NCI-H1092 (cell line): ENCODE data around the gene SCUBE1.

Source experiments
- DNase-seq: peaks from one replicate; lab custom pipeline; 2025; lab: John Stamatoyannopoulos, UW

SCUBE1 gene

DNA sequence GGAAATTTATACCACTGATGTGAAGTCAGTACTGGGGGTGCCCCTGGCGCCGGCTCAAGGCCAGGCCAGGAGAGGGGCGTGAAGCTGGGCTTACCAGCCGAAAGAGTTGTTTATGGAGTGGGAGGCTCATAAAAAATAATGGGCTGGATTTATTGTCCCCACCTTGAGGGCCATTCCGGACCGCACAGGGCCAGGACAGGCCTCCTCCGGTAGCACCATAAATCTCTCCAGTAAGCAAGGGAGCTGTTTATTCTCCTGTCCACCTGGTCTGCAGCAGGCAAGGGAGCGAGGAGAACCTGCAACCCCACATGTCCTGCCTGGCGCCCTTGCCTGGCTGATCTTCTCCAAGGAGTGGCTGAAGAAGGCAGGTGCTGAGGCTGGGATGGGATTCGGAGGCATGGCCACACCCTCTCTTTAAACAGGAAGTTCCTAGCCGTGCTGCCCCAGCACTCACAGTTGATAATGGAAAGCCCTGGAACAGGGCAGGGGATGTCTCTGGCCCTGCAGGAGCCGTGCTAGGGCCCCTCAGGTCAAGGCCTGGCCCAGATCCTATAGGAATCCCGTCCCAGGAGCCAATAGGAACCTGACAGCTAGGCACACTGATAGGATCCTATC, 65.1 kb downstream of the SCUBE1 start:
- DNase-seq, result no peak

DNA sequence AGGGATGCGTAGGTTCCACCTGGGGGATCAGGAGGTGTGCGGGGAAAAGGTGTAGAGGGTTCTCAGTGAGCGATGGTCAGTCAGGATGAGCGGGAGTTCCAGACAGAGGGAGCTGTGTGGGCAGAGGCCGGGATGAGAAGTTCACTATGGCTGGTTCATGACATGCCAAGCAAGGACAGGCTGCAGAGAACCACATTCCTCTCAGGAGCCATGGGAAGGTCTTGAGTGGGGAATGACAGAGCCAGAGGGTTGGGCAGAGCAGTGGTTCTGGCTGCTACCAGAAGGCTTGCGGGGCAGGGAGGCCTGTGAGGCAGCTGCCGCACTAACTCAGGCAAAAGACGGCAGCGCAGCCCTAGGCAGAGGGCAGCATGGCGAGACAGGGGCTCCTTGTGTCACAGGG, 66.1 kb downstream of the SCUBE1 start:
- no peak for DNase-seq

DNA sequence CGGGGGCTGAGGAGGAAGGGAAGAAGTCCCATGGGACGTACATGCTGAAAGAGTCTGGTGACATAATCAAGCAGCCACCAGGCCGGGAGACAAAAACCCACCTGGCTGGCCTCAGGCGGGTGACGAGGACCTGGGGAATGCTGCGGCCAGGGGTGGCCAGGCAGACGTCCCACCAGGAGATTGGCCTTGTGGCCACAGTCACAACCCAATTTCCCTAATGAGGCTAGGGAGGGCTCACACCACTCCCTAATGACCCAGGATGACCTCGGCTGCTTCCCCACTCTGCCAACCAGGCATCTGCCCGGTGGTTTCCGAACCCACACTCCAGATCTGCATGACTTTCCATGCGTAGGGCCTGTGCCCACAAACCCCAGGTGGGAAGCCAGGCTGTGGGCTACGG, 66.9 kb downstream of the SCUBE1 start:
- DNase-seq, result no peak

DNA sequence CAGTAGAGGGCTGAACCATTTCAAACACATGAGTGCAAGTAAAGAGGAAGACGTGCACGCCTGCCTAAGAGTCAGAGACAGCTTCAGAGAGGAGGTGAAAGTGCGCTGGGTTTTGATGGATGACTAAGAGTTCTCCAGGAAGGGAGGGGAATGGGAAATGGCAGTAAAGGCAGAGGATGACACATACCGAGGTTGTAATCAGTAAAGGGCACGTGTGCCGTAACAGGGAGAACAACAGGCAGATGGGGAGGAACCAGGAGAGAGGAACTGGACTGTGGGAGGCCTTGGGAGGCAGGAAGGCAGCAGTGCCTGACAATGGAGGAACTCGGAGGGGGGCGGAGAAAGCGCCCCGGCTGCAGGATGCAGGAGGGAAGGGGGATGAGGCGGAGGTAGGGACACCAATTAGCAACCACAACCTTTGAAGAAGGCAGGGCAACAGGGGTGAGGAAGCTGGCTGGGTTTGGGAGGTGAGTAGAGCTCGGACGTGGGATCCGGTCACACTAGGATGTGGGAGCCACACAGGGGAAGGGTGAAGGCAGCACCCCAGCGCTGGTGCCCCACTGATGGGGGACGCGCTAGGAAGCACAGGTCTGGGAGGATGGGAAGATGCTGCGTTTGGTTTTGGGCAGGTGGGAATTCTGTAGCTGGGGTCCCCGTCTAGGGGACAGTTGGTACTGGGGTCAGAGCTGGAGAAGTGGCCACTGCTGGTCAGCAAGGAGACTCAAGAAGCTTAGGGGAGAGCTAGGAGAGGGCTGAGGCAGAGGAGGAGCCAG, 67.4 kb downstream of the SCUBE1 start:
- no peak for DNase-seq

DNA sequence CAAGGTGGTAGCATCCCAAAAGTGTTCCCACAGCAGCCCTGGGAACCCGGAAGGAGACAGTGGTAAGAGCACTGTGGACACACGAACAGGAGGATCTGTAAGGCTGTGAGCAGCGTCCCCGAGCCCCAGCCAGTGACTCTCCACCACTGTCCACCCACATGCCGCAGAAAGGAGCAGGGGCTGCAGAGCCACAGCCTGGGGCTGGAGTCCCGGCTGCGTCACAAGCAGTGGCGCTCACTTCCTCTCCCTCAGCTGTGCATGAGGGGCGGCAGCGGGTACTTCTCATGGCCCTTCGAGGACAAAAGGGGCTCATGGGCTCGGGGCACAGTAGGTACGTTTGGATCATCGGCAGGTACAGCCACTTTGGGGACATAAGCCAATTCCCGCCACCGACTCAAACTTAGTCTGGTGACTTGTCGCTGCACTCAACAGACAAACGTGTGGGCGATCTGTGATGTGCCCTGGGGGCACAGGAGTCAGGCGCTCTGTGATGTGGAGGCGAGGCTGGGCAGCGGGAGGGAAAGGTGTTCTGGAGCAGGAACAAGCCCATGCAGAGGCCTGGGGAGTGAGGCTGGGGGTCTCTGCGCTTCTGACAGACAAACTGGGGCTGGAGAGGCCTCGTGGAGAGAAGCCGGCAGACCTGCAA, 68.5 kb downstream of the SCUBE1 start:
- no peak for DNase-seq

DNA sequence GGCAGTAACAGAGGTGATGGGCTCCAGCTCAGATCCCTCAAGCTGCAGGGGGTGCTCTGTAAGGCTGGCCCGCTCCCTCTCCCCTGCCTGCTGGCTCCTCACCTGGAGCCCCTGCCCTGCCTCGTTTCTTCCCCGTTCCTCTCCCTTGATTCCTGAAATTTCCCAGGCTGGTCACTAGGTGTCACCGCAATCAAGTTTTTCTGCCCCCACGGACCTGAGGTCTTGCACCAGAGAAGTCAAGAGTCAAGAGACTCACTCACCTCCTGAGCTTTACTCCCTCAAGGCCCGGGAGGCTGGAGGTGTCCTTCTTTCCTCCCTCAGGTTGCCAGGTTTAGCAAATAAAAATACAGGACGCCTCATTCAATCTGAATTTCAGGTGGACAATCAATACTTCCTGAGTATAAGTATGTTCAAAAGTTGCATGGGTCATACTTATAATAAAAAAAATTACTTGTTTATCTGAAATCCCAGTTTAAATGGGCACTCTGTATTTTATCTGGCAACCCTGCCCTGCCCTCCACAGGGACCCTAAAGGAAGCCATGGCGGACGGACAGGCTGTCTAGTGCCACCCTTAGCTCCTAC, 69.2 kb downstream of the SCUBE1 start:
- DNase-seq, result no peak

DNA sequence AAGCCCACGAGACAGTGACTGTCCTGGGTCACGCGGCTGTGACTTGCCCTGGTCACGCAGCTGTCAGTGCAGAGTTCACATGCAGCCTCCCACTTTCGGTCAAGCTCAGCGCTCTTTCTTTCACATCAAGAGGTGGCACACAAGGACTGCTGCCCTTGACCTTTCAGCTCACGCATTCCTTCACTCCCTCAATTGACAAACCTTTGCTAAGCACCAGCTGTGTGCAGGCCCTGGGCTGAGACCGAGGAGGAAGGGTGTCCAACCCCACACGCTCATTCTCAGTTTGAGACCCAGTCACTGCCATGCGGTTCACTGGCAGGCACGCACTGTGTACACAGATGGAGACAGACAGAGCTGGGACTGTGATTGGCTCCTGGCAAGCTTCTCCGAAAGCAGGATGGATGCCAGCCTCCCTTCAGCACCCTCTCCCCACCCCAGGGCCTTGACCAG, 70.3 kb downstream of the SCUBE1 start:
- no peak for DNase-seq

DNA sequence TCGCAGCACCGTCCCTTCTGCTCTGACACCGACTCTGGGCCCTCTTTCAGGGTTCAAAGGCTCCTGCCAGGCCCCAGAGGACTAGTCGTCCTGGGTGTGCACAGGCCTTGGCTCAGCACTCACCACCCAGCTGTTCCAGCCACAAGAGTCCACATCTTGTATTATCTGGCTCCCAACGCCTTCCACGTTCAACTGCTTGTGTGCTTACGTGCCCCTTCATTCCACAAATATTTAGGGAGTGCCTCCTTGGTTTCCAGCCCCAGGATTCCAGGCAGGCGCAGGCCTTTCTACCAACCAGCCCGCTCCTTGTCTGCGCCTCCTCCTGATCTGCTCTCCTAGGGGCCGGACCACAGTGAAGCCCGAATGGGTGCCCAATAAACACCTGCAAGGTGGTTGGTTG, 70.9 kb downstream of the SCUBE1 start:
- no peak for DNase-seq

DNA sequence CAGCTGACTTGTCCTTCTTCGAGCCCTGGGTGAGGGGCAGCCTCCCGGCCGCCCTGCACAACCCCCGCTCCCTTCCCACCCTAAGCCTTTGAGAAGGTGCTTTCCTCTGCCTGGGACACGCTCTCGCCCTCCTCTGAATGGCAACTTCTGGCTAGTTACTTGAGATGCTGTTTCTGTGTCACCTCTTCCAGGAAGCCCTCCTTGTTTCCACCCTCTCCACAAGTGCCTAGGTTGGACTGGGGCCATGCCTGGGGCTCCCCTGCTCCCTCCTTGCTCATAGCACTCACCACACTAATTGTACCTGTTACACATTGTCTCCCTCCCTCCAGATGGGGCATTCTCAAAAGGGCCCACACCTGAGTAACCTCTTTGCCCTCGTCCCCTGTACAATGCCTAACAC, 72.2 kb downstream of the SCUBE1 start:
- DNase-seq, result no peak

DNA sequence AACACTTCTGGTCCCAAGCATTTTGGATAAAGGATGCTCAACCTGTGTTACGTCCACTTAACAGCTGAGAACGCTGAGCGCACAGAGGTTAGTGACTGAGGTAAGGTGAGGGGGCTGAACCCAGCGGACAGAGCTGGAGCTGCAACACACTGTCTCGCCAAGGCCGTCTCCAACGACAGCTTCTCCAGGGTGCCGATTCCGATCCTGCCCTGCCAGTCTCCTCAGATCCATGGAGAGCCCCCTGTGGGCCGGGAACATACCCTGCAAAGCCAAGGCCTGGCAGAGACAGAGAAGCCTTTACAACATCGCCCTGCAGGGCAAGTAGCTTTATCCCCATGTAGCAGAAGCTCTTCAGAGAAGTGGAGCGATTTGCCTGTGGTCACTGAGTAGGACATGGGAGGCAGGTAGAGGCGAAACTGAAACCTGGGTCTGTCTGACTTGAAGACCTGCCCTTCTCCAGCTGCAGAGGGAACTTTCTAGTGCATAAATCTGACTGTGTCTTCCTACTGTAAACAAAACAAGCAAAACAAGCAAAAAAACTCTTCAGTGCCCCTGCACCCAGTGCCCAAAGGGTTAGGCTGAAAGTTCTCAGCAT, 72.8 kb downstream of the SCUBE1 start:
- DNase-seq, result no peak

DNA sequence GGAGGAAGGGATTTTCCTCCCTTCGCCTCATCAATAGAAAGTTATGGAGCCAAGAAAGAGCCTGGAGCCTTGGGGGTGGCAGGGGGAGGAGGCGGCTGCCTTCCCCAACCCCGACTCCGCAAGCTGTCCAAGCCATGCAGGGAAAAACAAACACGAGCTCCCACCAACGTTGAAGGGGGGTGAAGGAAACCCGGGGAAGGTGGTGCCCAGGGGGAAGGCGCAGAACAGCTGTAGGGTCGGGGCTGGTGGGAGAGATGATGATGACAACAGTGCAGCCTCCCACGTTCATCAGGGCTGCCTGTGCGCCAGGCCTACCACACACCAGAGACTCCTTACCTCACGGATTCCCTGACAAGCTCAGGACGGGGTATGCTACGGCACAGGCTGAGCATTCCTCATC, 73.5 kb downstream of the SCUBE1 start:
- no peak for DNase-seq

DNA sequence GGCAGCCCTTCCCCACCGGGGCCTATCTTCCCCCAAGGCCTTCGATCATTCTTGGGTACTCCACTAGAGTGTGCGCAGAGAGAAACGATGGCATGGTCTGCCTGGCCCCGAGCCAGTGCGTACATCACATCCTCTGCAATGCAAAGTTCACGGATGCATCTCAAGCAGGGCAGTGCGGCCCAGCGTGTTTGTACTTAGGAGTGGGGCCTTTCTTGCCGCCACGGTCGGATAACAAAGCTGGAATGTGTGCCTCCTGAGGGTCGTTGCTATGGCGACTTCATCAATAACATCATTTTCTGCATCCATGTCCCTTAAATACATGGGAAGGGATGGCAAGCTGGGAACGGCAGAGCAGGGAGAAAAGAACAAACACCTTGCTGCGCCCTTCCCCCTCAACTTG, 73.9 kb downstream of the SCUBE1 start:
- DNase-seq, result no peak

DNA sequence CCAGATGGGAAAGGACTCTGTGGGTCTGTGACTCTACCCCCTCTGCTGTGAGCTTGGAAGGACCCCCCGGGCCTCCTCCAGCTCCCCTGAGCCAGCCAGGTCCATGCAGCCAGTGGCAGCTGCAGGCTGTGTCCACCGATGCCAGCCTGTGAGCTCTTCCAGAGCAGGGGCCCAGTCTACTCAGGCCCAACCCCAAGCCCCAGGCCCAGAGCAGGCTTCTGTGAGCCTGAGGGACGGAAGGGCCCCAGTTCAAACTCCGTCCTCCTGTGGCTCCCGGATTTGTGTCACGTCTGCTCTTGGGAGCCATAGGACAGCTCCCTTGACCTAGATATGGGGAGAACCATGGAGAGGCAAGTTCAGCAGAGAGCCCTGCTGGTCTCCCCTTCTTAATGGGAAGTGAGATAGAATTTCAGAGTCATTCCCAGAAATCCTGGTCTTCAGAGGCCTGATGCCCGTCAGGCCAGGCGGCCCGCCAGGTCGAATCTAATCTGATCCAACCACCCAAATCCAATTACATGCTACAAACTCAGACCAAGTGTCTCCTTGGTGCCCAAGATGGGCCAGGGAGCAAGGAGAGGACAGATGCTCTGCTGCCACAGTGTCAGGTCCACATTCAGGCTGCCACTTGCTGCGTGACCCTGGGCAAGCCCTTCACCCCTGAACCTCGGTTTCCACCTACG, 75.1 kb downstream of the SCUBE1 start:
- no peak for DNase-seq

DNA sequence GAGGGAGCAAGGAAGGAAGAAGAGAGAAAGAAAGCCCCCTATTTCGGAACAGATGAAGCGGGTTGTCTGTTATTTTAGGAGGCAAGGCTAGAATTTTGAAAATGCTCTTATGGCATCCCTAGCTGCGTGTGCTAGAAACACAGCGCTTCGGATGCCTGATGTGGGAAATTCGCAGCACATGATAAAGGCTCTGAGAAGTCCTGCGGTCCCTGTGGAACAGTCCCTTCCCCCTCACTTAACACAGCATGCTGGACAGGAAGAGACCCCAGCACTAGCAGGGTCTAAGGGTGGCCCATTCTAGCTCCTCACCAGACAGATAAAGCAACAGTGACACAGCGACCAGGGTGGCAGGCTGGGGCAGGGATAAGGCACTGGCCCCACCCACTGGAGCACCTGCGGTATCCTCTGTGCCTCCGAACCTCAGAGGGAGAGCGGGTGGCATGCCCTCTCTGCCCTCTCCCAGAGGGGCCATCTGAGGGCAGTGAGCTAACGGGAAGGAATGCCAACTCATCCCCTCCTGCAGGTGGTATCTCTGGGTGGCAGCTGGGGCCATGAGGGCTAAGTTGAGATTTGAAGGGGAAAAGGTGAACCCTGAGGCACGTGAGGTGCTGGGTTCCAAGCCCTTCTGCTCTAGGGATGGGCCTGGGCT, 75.7 kb downstream of the SCUBE1 start:
- no peak for DNase-seq

DNA sequence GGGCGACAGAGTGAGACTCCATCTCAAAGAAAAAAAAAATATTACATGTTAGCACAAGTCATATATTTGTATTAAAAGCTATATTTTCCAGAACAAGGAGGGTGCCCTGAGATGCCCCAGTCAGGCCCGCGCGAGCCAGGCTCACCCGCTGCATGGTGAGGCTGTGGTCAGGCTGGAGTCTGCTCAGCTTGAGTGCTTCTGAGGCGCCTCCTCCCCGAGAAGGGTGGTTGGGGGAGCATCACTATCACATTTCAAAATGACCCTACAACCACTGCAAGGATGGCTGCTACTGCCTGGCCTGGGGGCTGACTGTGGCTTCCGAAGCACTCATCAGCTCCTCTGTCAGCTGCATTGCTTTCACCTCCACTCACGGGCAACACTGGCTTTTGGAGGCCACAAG, 77.1 kb downstream of the SCUBE1 start:
- DNase-seq, result no peak

DNA sequence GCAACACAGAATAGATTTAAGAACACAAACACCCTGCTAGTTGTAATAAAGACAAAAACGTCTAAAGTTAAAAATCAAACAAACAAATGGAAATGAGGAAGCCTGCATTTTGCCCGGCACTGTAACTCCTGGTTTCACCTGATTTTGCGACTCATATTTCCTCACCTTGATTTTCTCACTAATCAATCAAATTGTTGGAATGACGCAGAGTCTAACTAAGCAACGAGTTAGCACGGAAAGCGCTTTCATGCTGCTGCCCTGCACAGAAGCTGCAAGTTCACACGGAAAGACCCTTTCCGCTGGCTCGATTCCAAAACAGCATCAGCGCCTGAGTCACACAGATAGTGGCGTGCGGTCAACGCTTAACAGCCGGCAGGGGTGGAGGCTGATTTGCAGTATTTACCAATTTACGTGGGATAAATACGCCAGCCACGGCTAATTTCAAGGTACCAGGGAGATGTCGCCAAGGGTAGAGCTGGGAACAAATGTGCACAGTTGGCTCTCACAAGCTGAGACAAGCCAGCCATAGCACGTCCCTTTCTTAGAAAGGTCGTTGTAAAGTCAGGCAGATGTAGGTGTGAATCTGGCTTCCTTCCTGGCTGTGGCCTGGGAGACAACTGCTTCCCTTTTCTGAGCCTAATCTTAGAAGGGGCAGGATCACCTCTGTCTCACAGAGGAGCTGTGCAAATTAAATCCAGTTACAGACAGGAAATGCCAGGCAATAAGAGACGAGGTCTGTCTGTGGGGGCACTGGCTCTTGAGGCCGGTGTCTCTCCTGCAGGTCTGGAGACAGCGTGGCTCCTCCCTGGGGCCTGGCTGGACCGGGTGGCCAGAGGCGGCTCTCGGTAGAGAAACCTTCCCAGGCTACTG, 79.3 kb downstream of the SCUBE1 start:
- no peak for DNase-seq

DNA sequence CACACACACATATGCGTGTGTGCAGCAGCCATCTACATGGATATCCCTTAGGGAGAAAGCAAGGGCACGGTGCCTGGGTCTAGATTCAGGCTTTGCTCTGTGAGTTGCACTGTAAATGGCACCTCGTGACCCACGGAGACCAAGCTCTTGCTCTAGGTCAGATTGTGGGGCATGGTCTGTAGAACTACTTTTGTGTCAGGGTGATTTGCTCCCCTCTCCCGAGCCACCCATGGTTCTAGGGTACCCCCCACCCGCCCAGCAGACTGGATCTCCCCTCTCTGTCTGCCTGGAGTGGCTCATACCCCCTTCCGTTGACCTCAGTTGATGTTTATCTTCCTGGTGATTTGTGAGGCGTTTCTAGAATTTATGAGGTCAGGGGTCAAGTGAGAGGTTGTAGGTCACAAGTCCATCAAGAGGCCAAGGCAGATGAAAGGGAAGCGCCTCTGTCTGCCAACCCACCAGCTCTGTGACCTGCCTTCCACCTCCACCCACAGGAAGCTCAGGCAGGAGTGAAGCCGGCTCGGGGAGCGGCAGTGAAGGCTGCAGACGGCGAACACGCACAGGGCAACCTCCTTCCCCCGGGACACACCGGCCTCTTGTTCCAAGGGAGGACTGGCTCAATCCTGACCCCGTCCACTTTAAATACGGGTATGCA, 80.1 kb downstream of the SCUBE1 start:
- no peak for DNase-seq

DNA sequence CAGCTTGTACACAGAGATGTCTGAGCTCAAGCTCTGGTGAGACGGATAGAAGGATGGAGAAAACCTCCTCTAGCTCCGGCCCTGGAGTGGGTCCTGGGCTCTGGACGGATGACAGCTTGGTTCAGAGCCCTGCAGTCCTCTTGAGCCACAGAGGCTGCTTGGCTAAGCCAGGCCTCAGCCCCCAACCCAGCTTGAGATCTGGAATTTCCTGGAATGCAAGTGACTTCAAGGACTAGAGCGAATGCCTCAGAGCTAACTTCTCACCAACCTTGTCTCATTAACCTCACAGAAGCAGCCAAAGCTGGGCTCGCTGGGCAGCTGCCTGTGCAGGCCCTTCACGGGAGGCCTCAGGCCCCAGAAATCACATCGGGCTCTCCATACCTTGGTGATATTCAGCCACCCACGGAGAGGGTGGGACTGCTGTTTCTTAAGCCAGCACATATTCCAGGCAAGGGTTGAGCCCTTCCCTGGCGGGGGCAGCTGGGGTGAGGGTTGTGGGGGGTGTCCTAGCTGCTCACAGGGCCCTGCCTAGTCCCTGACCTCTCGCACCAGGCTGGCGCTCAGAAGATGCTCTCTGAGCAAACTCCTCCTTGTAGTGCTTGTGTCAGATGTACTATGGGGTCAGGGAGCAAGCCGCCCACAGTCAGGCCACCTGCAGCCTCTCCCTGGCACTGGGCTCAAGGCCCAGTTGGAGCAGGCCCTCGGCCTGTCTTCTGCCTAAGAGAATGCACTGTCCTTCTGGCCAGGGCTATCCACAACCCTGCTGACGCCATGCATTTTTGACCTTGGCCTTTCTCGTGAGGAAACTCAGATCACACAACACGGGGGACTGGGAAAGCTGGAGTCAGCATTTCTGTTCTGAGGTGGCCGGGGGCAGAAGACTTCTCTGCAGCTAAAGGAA, 82.6 kb downstream of the SCUBE1 start:
- DNase-seq, result no peak

DNA sequence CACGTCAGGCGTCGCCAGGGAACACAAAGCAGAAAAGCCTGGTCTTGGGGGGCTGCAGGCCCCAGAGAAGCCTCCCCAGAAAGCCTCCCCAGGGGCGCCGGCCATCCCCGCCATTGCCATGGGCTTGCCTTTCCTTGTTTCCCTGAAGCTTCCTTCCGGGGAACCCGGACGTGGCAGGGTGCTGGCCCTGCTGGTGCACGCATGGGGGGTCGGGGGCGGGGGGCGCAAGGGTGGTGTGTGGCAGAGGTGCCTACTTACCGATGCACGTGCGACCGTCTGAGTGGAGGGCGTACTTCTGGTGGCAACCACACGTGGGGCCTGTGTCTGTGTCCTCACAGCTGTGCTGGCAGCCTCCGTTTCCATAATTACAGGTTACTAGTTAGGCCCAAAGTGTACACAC, 85.2 kb downstream of the SCUBE1 start:
- DNase-seq, result no peak
